ENCODE measurements around the gene PTPRN2. TPM values are rescaled to one million over a fixed set of nuclear protein-coding genes. Genes with fewer than 3 reads are reported as not detected.

The PTPRN2 gene
- total and polyA plus RNA-seq, 9 of the 15 experiments (the other 6 are each of a cell fraction or from before 2014, with no cell fraction given), result not detected

DNA sequence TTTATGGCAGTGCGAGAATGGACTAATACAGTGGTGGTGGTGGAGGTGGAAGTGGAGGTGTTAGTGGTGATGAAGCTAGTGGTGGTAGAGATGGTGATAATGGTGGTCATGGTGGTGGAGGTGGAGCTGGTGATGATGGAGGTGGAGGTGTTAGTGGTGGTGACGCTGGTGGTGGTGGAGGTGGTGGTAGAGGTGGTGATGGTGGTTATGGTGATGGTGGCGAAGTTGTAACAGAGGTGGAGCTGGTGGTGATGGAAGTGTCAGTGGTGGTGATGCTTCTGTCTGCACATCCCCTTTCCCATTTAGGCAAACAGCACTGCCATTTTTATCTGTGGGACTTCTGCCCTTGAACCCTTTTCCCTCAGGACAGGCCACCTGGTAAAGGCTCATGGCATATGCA is 7.4 kb upstream of the PTPRN2 start:
- FAIRE-seq (peak; percentile 100), ATAC-seq (no peak), DNase-seq (ENCODE audit: extremely low read depth in 1 of 4, low spot score in 3 of 4) (no peak)
- no peak overlapping the region for H3K27ac ChIP-seq (ENCODE audit: extremely low read depth, low read depth, low read length)
- in situ Hi-C loops (cut with MboI) (no loop called here), intact Hi-C loops (cut with micrococcal nuclease) (no loop called here)
- no peaks in the 10 kb centered on the region for H4K20me1 ChIP-seq (replicated peaks; ENCODE audit: control insufficient read depth, insufficient read depth, low read length)
- no peaks in the 10 kb centered on the region for H3K79me2 ChIP-seq (ENCODE audit: control insufficient read depth, insufficient read depth, low read length)
- H3K36me3 ChIP-seq (ENCODE audit: control insufficient read depth, insufficient read depth, low read length), result peaks cover 4% of the 10 kb centered on the region; the same call in 1 of the 3 replicates
- H3K9me1 ChIP-seq (ENCODE audit: control insufficient read depth, insufficient read depth, low read length), result no peaks in the 10 kb centered on the region
- CTCF ChIA-PET (ENCODE audit: low intra/inter-chr PET ratio), result no interaction called here
- peaks cover 8% of the 10 kb centered on the region for H3K9me3 ChIP-seq (replicated peaks; ENCODE audit: control insufficient read depth, insufficient read depth, low read depth, low read length)
- BruUV-seq (replicated peaks), result no TSS peak
- 19% methylated on average over 3 of the region's 3 CpGs for whole genome bisulfite sequencing (ENCODE audit: insufficient coverage, low coverage, missing lambda C conversion rate)
- TF ChIP-seq SP2 (IDR thresholded peaks at IDR 0.05; ENCODE audit: extremely low read depth, low read depth, low read length, poor library complexity, severe bottlenecking) (peak; percentile 24), CTBP1 (IDR thresholded peaks at IDR 0.05; ENCODE audit: borderline replicate concordance) (no peak), ZKSCAN1 (IDR thresholded peaks at IDR 0.05; ENCODE audit: low read depth, low read length) (peak; percentile 25; the same call in 1 of the 2 replicates), ZFPM2 (CRISPR knock-in tag; IDR thresholded peaks at IDR 0.05) (no peak), CREBBP (IDR thresholded peaks at IDR 0.05; ENCODE audit: low read depth, low read length) (peak; percentile 28)
- TF ChIP-seq, protein P1, sequence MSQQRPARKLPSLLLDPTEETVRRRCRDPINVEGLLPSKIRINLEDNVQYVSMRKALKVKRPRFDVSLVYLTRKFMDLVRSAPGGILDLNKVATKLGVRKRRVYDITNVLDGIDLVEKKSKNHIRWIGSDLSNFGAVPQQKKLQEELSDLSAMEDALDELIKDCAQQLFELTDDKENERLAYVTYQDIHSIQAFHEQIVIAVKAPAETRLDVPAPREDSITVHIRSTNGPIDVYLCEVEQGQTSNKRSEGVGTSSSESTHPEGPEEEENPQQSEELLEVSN (IDR thresholded peaks at IDR 0.05; ENCODE audit: borderline replicate concordance in 1 of 2, extremely low read depth in 1 of 2, insufficient read depth in 1 of 2, insufficient read length in 1 of 2, low read depth in 1 of 2, low read length in 1 of 2, poor library complexity in 1 of 2, severe bottlenecking in 1 of 2), result peak in 1 of 2 experiments; percentile 7
- H2AFZ ChIP-seq (ENCODE audit: low read depth, low read length), result no peak overlapping the region
- H3K4me2 ChIP-seq (ENCODE audit: insufficient read depth, low read length), result no peak overlapping the region
- H3K9ac ChIP-seq (ENCODE audit: insufficient read depth in 1 of 2, low read depth in 2 of 2, low read length in 2 of 2), result no peak overlapping the region
- H3K27me3 ChIP-seq (ENCODE audit: control insufficient read depth in 2 of 2, insufficient read depth in 2 of 2, low read length in 2 of 2), result peaks cover 14 to 25% of the 10 kb centered on the region in 2 experiments; a peak in 4 of 5 replicates
- POLR2A ChIA-PET, result no interaction called here
- no peak overlapping the region for H3K4me3 ChIP-seq
- H3K4me1 ChIP-seq (replicated peaks in 1 of 2; ENCODE audit: control insufficient read depth in 2 of 2, insufficient read depth in 2 of 2, low read length in 2 of 2), result no peaks in the 10 kb centered on the region
